Amygdala (tissue), 56 donors: ENCODE results near the gene STT3B.

Experiments
- DNase-seq, 56 donors: peaks; one replicate each; lab custom pipeline; 2025; lab: John Stamatoyannopoulos, UW

Gene STT3B

DNA sequence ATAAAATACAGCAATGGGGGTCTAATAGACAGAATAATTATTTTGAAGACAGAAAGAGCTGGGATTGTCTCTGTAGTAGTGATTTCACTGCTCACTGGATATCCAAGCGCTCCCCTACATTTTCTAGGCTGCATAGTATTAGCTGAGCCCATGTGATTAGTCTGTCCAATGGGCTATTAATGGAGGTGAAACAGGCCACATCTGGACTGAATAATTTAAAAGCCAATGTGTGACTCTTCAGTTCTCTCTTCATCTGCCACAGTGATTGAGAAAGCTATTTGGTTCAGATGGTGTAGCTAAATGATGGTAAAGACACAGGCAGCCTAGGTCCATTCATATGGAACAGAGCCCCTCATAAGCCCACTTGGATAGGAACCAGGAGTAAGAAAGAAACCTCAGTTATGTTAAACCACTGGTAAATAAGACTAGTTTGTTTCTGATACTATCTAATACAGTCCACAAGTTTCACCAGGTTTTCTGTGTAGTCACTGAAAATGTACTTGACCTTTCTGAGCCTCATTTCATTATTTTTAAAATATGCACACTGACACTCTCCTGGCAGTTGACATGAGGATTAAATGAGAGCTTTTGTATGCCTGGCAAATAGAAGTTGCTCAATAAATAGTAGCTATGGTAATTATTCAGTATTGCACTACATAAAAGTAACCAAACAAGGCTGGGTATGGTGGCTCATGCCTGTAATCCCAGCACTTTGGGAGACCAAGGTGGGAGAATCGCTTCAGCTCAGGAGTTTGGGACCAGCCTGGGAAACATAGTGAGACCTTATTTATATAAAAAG is 17.0 kb upstream of the STT3B start:
- no peak for DNase-seq

DNA sequence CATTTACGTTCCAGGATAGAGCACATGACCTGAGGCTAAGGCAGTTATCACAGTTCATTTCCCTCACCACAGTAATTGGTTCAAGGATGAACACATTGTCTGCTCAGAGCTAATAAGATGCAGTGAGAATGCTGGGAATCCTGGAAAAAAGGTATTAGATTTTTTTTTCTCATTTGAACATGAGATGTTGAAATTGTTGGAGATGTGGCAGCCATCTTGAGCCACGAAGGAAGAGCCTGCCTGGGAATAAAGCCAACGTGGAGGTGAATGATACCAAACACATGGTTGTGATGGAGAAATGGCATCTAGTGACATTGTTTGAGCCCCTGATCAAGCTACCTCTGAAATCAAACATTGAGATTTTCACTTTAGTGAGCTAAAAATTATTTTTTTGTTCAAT is 16.0 kb upstream of the STT3B start:
- DNase-seq = no peak

DNA sequence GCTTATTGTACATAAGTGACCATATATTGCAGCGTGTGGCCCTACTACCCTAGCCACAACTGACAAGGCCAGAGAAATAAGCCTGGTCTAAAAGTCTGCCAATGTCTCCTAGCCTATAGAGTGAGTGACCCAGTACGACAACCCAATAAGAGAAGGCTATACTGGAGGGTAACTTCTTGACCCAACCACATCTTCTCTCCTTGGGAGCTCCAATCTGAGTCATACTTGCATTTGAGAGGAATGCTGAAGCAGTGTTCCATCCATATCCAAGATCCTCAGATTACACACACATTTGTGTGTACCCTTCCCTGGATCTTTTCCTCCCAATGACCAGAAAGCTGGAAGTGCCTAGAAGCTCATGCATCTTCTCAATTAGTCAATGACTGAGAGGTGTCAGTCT is 11.3 kb upstream of the STT3B start:
- no peak for DNase-seq

DNA sequence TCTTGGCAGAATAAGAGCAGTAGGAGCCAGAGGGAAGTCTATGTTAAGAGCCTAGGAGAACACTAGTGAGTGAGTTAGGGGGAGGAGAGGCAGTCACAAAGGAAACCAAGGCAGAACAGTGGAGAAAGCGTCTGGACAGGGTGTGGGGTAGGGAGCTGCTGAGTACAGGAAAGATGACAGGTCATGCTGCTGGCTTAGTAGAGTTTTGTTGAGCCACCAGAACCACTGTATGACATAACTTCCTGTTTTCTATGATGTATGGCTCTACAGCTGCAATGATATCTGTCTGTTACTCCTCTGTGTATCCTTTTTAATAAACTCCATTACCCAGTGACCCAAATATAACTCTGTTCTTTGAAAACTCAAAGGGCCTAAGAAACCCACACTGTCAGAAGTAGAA is 10.6 kb upstream of the STT3B start:
- no peak for DNase-seq

DNA sequence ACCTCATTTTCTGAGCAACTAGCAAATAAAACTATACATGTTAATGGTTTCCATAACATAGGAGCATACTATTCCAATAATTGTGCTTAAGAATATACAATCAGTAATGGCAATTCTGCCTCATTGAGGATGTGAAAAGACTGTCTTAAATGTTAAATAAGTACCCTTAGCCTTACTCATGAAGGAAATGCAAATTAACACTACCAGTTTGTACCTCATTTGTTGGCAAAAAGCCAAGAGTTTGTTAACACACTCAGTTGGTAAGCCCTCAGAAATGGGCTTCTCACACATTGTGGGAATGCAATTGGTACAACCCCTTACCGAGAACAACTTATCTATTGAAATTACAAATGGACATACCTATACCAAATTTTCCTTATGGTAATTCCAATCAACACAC is 9.2 kb upstream of the STT3B start:
- DNase-seq = no peak

DNA sequence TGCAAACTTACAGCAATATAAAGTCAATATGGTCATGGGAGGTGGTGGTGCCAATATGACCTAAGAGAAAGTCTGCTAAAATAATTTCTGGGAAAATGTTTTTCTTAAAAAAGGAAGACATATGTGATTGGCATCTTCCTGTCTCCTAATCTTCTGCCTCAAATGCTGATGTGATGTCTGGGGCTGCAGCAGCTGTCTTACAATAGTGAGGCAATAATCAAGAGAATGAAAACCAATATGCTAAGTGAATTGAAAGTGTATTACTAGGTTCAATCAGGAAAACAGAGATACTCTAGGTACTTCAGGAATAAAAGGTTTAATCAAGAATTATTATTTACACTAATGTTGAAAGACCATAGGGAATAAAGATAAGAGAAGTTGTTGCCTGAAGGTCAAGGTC is 7.2 kb upstream of the STT3B start:
- DNase-seq = no peak

DNA sequence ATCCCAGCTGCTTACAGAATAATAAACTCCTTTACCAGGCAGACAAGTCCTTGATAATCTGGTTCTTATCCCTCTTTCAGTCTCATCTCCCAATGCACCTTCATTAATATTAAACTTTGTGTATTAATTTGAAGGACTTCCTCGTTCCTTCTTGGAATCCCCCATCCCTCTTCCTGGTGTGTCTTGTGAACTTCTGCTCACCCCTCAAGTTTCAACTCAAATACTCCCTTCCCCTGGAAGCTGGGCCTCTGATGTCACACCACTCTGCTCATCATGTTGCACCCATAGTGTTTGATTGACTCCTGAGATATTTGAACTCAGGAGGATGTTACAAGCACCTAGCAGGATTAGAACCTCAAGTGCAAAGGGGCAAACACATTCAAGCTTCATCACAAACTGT is 3.3 kb upstream of the STT3B start:
- DNase-seq = no peak

DNA sequence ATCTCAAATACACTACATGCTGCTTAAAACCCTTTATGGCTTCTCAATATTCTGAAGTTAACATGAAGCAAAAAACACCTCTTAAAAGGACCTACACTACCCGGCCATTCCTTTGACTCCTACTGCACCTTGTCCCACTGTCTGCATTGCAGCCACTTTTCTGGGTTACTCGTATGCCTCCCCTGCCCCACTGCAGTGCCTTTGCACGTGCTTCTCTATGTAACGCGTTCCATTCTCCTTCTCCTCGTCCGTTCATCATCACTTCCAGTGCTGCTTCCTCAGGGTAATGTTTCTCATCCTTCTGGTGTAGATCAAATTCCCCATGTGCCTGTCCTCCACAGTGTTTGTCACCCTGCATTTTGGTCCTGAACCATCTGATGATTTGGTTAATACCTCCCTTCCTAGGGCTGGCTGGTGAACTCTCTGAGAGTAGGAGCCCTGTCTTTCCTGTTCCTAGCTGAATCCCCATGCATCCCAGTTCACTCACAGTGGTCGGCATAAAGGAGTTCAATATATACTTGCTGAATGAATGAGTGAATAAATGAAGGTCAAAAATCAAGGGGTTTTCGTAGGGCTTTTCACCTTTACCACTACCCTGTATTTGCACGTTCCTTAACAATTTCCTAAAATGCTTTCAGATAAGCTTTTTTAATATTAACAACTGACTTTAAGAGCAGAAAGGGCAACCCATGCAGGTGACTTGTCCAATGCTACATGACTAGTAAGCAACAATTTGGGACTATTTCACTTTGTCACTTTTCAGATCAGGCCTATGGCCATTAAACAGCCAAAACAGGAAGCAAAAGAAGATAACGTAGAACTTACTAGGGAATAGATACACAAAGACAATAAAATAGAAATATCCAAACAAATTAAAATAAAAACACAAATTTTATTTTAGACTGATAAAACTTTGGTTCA is 2.4 kb upstream of the STT3B start:
- no peak for DNase-seq

DNA sequence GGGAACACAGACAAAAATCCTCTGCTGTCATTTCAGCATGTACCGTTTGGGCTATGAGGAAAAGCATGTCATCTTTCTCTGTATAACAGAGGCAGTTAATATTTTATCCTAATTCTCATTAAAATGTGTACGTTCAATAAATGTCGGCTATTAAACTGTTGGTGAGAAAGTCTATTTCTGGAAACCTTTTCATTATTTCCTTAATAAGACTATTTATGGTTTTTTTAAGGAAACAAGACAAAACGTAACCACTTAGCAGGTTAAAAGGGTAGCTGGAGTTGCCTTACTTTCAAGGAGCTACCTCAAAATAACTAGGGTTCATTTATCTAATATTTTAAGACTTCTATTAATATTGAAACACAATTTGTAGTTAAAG is 1.8 kb upstream of the STT3B start:
- DNase-seq = no peak

DNA sequence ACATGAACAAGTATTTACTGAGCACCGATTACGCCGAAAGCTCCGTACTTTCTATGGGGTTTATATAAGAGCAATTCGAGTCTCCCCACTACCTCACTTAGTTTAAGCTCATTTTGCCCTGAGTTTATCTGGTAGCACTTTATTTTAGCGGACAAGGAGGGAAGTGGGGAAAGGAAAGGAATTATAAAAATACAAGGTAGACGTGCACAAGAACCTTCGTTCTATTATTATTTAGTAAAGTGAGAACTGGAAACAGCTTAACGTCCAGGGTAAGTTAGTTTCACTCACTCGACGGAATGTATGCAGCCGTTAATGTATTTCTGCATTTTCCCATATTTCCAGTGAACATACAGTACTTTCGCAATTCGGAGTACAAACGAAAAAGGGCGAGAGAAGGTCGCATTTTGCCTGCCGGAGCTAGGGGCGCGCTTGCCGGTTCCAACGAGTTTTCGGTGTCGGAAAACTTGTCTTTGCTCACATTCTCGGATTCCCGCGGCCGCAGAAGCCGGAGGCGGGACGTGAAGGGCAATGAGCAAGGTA is 1.2 kb upstream of the STT3B start:
- DNase-seq = no peak

DNA sequence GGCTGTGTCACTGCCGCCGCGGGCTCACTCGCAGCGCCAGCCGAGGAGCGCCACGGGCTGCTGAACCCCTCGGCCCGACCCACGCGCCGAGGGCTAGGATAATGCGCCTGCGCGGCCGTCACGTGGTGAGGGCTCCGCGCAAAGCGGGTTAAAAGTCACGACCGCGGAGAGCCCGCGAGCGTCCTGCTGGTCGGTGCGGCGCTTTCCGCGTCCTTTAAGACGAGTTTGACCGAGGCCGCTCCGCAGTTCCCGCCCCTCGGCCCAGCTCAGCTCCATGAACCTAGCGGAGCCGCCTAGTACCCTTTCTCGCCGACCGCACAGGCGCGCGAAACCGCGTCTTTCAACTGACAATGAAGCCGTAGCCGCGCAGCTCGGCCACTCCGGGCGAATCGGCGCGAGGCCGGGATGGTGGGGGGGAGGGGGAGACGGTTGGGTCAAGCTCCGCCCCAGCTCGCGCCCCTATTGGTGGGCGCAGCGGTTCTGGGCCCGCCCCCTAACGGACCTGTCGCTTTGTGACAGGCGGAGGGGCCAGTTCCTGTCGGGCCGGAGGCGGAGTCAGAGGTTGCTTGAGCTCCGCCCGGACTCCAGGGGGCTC is 636 bp upstream of the STT3B start:
- DNase-seq = peak; percentile 71 to 100 (median 98)

DNA sequence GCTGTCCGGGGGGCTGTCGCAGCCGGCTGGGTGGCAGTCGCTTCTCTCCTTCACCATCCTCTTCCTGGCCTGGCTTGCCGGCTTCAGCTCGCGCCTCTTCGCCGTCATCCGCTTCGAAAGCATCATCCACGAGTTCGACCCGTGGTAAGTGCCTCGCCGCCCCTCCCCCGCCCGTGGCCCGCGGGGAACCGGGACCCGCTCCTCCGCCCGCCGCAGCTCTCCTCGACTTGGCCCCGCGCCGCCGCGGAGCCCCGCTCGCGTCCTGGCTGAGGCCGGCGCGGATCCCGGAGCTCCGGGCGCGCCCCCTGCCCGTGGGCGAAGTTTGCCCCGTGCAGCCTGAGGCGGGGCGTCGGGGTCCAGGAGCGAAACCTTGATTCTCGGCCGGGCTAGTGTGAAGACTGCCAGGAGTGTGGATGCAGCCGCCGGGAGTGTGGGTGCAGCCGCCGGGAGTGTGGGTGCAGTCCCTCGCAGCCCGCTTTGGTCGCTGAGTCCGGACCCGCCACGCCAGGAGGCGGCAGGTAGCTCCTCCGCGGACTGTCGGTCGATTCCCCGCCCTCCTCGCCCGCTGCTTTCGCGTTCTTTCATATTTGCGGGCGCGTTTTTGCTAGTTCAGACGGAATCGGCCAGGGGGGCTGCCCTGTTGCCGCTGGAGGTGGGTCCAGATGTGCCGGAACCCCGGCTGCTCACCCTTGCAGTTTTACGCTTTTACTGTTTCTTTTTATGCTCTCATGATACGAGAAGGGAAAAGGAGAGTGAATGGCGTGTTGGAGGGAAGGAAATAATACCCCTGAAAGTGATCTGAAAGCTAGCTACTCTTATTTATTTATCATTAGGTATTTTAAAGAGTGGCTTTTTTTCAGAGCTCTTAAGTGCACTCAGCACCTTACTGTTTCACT is 692 bp downstream of the STT3B start:
- DNase-seq = peak in 44 of 56 donors; percentile 6 to 69 (median 47)

DNA sequence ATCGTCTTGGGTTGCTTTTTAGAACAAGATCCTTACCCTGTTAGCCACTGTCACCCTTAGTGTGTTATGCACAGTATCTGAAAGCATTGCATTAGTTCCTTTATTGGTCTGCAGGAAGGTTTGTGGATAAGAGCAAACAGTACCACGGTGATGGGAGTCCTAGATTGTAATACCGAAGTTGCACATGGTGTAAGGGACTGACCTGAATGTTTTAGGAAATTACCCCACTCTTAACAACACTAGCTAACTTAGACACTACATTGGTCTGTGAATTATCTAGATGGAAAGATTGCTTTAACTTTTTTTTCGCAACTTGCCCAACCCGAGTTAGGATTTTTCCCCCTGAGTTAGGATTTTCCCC is 1.3 kb downstream of the STT3B start:
- DNase-seq = no peak

DNA sequence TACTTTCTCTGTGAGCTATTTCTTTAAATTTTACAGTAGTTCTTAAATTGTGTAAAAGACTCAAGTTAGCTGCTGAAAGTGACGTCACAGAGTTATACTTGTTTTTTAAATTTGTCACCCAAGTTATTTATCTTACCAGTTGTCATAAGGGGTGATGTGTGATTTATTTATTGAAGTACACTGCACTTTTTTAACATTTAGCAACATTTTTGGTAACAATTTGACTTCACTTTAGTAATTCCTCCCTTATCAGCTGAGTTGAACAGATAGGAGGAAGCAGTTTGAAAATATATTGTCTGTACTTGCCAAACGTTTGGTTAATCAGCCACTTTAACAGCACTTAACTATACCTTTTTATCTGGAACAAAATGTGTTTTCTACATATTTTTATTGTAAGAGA is 3.8 kb downstream of the STT3B start:
- no peak for DNase-seq

DNA sequence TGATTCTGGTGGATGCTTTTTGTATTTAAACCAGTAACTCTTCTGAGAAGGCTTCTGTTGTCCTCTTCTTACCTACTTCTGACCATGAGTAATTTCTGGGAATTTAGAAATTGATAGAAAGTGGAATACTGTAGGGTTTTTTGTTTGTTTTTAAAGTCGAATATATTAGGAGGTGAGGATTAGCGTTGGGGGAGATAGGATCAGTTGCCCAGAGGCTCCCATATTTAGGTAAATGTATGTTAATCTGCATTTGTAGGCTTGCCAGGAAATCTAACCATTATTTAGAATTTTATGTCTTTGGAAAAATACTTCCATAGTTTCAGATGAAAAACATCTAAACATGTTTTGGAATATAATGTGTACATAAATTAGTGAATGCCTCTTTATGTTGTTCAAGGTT is 6.1 kb downstream of the STT3B start:
- DNase-seq = no peak

DNA sequence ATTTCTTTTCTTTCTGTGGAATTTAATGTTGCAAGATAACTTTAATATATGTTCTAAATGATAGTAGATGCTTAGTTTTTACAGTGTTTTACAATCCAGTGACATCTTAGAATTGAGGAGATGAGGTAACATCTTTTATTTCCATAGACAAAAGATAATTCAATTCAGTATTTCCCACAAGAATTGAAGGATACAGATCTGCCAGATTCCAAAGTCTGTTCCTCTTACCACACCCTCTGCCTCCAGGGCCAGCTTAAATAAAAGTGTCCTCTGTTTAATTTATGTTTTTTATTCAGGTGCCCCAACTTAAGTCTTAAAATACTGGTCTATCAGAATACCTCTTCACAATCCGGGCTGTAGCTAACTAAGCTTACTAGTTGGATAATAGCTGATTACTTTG is 6.5 kb downstream of the STT3B start:
- DNase-seq = no peak

DNA sequence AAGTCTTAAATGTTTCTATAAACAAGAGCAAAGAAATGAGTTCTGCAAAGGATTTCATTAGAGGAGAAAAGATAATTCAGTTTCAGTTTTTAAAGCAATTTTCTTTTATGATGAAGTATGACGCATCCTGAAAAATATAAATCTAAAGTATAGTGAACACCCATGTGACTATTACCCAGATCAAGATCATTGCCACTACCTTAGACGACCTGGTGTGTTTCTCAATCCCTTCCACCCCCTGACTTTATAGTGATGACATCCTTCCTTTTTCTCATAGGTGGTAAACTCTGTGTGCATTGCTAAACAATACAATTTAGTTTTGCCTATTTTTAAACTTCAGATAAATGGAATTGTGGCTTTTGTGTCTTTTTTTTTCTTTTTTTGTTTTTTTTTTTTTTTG is 8.4 kb downstream of the STT3B start:
- no peak for DNase-seq

DNA sequence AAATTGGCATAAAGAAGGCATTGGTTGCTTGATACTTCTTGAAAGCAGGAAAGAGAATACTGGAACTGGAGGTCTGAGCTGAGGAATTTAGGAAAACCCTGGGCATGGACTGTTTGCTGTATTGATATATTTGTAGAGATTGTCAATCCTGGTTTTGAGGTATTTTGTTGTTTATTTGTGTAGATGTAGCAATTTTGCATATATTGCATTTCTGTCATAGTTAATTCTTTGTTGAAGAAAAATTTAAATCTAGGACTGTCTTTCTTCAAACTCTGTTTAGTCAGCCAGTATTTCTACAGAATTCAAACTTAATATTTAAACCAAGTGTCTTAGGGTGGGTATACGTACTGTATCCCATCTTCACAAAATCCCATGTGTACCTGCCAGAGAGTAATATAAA is 9.5 kb downstream of the STT3B start:
- no peak for DNase-seq

DNA sequence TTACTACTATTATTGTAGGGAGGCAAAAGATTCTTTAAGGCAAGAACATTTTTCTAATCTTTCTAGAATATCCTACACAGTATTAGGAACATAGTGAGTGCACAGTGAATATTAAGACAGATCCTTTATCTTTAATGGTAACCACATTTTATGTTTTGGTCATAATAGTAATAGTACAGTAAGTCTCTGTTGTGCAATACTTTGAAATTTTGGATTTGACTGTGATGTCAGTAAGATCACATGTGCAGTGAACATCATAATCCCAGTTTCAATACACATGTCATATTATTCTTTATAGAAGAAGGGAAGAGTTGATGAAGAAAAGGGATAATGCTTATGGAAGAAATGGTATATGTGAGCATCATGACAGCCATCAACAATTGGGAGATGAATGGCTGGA is 10.7 kb downstream of the STT3B start:
- DNase-seq = no peak

DNA sequence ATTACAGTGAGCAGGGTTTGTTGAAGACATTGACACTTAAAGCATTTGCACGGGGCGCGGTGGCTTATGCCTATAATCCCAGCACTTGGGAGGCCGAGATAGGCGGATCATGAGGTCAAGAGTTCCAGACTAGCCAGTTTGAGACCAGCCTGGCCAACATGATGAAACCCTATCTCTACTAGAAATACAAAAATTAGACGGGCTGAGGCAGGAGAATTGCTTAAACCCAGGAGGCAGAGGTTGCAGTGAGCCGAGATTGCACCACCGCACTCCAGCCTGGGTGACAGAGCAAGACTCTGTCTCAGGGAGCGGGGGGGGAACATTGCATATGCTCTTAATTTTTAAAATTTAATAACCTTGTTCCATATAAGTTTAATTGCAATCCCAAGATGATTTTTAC is 11.9 kb downstream of the STT3B start:
- no peak for DNase-seq
